A549 (cell line): ENCODE data around the gene C12orf75. TPM values are rescaled to one million over a fixed set of nuclear protein-coding genes. Genes with fewer than 3 reads are reported as not detected.
A peak's percentile ranks its signal among the peaks of the same experiment; 100 is the strongest.

Experiments
- ATAC-seq, 2 experiments: fragments of 200-7000 bp in 1 of 2; fragments of >200 bp in 1 of 2; cut with Nextera tagmentation in 1 of 2; cut with Tn5 transposase in 1 of 2; 3 replicates each; pipeline versions ENCODE4 v1.8.0 to v1.9.1; 2018 to 2020; ENCODE audit warnings: mild to moderate bottlenecking in 1 of 2, moderate library complexity in 1 of 2
- CTCF ChIA-PET: fragments of 300-600 bp; sonication (Branson Sonifier 250); formaldehyde crosslinking; extraction: SDS; loops from one replicate; lab custom pipeline; 2021; ENCODE audit warnings: antibody characterized with exemption, inconsistent platforms; lab: Yijun Ruan, JAX
- POLR2A ChIA-PET: fragments of 350-600 bp; formaldehyde crosslinking; extraction: SDS; loops from one replicate; lab custom pipeline; 2021; ENCODE audit warnings: antibody characterized with exemption, inconsistent platforms; lab: Yijun Ruan, JAX
- DNase-seq, 2 experiments: peaks; one replicate each; pipeline versions ENCODE4 v3.0.0 to v3.0.0-alpha.2; 2011 to 2016; ENCODE audit warnings: low read depth in 1 of 2, low spot score in 1 of 2
- FAIRE-seq: peaks from 2 replicates; lab custom pipeline; 2011; peaks lifted over from hg19 to GRCh38; lab: Jason Lieb, UNC
- H3K27ac ChIP-seq, 2 experiments: fragments of >200 bp; sonication (Bioruptor Twin); formaldehyde crosslinking; 3 replicates each; pipeline ENCODE4 v1.5.1; 2016 to 2017
- H3K4me1 ChIP-seq: fragments of >200 bp; sonication (Bioruptor Twin); formaldehyde crosslinking; 3 replicates; pipeline ENCODE4 v1.6.1; 2016
- H3K4me2 ChIP-seq: fragments of >200 bp; sonication (Bioruptor Twin); formaldehyde crosslinking; 3 replicates; pipeline ENCODE4 v1.6.1; 2016
- H3K4me3 ChIP-seq: fragments of >200 bp; sonication (Bioruptor Twin); formaldehyde crosslinking; 3 replicates; pipeline ENCODE4 v1.5.1; 2016
- H3K9me3 ChIP-seq: fragments of >200 bp; sonication (Bioruptor Twin); formaldehyde crosslinking; 3 replicates; pipeline ENCODE4 v1.6.1; 2016
- ATOH8 ChIP-seq: fragments of 250-450 bp; sonication (Bioruptor Pico); IDR thresholded peaks from 2 replicates; pipeline ENCODE4 v1.5.0; 2020; ENCODE audit warnings: low read depth, mild to moderate bottlenecking, moderate library complexity
- CHD2 ChIP-seq: fragments of 150-350 bp; IDR thresholded peaks from 2 replicates; pipeline ENCODE4 v1.6.1; 2014; ENCODE audit warnings: low read length; ENCODE audit not compliant: partially characterized antibody
- CHD4 ChIP-seq: fragments of 200-600 bp; sonication (generic); IDR thresholded peaks from 2 replicates; pipeline ENCODE4 v1.6.1; 2016; ENCODE audit warnings: antibody characterized with exemption, mild to moderate bottlenecking, borderline replicate concordance
- EHF ChIP-seq: fragments of 250-450 bp; sonication (Bioruptor Pico); IDR thresholded peaks from 2 replicates; pipeline ENCODE4 v1.5.0; 2020; ENCODE audit warnings: mild to moderate bottlenecking
- EP300 ChIP-seq, 2 experiments: fragments of >200 bp; sonication (Bioruptor Twin); formaldehyde crosslinking; IDR thresholded peaks; 2 replicates in 1 of 2; 3 replicates in 1 of 2; pipeline ENCODE4 v1.6.1; 2016 to 2017
- FOSB ChIP-seq: fragments of 250-450 bp; sonication (Bioruptor Pico); IDR thresholded peaks from 2 replicates; pipeline ENCODE4 v1.5.0; 2020; ENCODE audit warnings: mild to moderate bottlenecking, moderate library complexity
- FOSL2 ChIP-seq, 2 experiments: fragments of 450-650 bp in 1 of 2; fragments of >200 bp in 1 of 2; sonication (Bioruptor Twin) in 1 of 2; formaldehyde crosslinking; IDR thresholded peaks; 2 replicates each; pipeline versions ENCODE4 v1.5.0 to v1.6.1; 2016 to 2020; ENCODE audit warnings: mild to moderate bottlenecking in 1 of 2, moderate library complexity in 1 of 2
- HDAC2 ChIP-seq: fragments of 200-600 bp; sonication (generic); IDR thresholded peaks from 2 replicates; pipeline ENCODE4 v1.6.1; 2016
- HOXA7 ChIP-seq: fragments of 250-450 bp; sonication (Bioruptor Pico); IDR thresholded peaks from 2 replicates; pipeline ENCODE4 v1.5.0; 2020; ENCODE audit warnings: mild to moderate bottlenecking, moderate library complexity
- HOXB13 ChIP-seq: fragments of 250-450 bp; sonication (Bioruptor Pico); IDR thresholded peaks from 2 replicates; pipeline ENCODE4 v1.5.0; 2020; ENCODE audit warnings: low read depth, mild to moderate bottlenecking, moderate library complexity
- HOXB5 ChIP-seq: fragments of 250-450 bp; sonication (Bioruptor Pico); IDR thresholded peaks from 2 replicates; pipeline ENCODE4 v1.5.0; 2020; ENCODE audit warnings: mild to moderate bottlenecking, moderate library complexity
- JUNB ChIP-seq: fragments of >200 bp; sonication (Bioruptor Twin); formaldehyde crosslinking; IDR thresholded peaks from 2 replicates; pipeline ENCODE4 v1.6.1; 2016
- MAZ ChIP-seq: fragments of 150-350 bp; IDR thresholded peaks from 2 replicates; pipeline ENCODE4 v1.6.1; 2014; ENCODE audit warnings: antibody characterized with exemption, low read depth, low read length, borderline replicate concordance
- MYC ChIP-seq: IDR thresholded peaks from 2 replicates; pipeline ENCODE4 v1.6.1; 2012; ENCODE audit warnings: mild to moderate bottlenecking, inconsistent platforms, low read length, improper control_type of control experiment, borderline replicate concordance
- PBX3 ChIP-seq: IDR thresholded peaks from 2 replicates; pipeline ENCODE4 v1.6.1; 2012
- PHF8 ChIP-seq: fragments of 200-600 bp; sonication (generic); IDR thresholded peaks from 2 replicates; pipeline ENCODE4 v1.6.1; 2016; ENCODE audit warnings: low read depth, mild to moderate bottlenecking, antibody characterized with exemption, moderate library complexity, borderline replicate concordance
- RARB ChIP-seq: fragments of 250-450 bp; sonication (Bioruptor Pico); IDR thresholded peaks from 2 replicates; pipeline ENCODE4 v1.8.0; 2021; ENCODE audit warnings: mild to moderate bottlenecking, moderate library complexity
- RCOR1 ChIP-seq: fragments of 150-350 bp; IDR thresholded peaks from 2 replicates; pipeline ENCODE4 v1.6.1; 2014; ENCODE audit warnings: antibody characterized with exemption, low read length, low read depth
- ZSCAN20 ChIP-seq: fragments of 250-450 bp; sonication (Bioruptor Pico); IDR thresholded peaks from 2 replicates; pipeline ENCODE4 v1.8.0; 2022; ENCODE audit warnings: mild to moderate bottlenecking, moderate library complexity
- WGBS: methylation state at CpG from one replicate; pipeline ENCODE4 v1.1.6; 2017; ENCODE audit errors: missing lambda C conversion rate; 5-methylcytosine and 5-hydroxymethylcytosine counted together
- polyA plus RNA-seq, 4 experiments: library from polyadenylated mRNA; depleted of rRNA in 3 of 4; stranded (reverse); fragments of >200 nt; fragmentation: RNase III in 1 of 4; extraction: RNeasy Plus Mini Kit Qiagen cat#74134 plus additional on column Dnase treatment in 1 of 4; gene quantifications; 2 replicates in 3 of 4; 3 replicates in 1 of 4; pipeline ENCODE4 v1.2.3, GENCODE V29; 2011 to 2017

C12orf75 gene
- polyA plus RNA-seq, 2 of the 4 experiments (the other 2 are of a cell fraction), result 210 to 298 TPM

- Histone ChIP-seq H3K27ac (no peak overlapping the region), H3K4me3 (no peak overlapping the region), H3K9me3 (no peaks in the 10 kb centered on the region), H3K4me2 (no peak overlapping the region), H3K4me1 (no peaks in the 10 kb centered on the region)
- POLR2A ChIA-PET, result interaction anchor here (0.9 kb wide), 1 partner anchor 9 kb away, joined by 3 read pairs; no protein-coding TSS in a partner anchor
- WGBS, result 85% methylated on average over 6 of the region's 6 CpGs
- FAIRE-seq, result no peak
- no peak for DNase-seq
- TF ChIP-seq ATOH8 (CRISPR knock-in tag) (no peak), HOXA7 (no peak), HDAC2 (no peak), EP300 (IDR thresholded peaks at IDR 0.05) (no peak), MAZ (no peak), HOXB5 (CRISPR knock-in tag) (no peak), CHD4 (no peak), HOXB13 (CRISPR knock-in tag) (no peak), ZSCAN20 (CRISPR knock-in tag) (no peak)
- no peak for ATAC-seq
- CTCF ChIA-PET, result interaction anchor here (0.9 to 1.3 kb wide), 4 partner anchors 48 to 231 kb away, joined by 3 to 5 read pairs (median 3); partner anchors contain the start of gene APPL2
These were observed 37.7 kb downstream of the C12orf75 start for GRCh38 chr12:105368047-105368646.

DNA sequence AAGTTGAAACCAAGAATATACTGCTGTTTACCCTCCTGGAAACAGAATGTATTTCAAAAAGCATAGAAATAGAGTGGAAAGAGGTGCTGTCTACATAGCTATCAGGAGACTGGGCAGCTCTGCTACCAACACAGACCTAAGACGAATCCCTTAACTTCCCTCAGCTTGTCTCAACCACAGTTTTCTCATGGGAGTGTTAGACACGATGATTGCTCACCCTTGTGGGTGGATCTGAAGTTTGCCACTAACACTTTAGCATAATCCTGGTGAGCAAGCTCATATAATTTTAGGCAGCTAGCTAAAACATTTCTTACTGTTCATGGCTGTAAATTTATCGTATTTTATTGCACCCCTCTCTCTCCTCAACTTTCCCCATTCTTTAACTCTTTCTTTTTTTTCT lies 38.5 kb downstream of the C12orf75 start:
- no peaks in the 10 kb centered on the region for H3K9me3 ChIP-seq
- ChIA-PET POLR2A (no interaction called here), CTCF (interaction anchor here (1.0 to 1.3 kb wide), 3 partner anchors 15 to 232 kb away, joined by 3 to 5 read pairs (median 4); no protein-coding TSS in a partner anchor)
- 73% methylated on average over 3 of the region's 3 CpGs for WGBS
- no peak overlapping the region for H3K27ac ChIP-seq
- no peak for TF ChIP-seq HDAC2
- no peak for TF ChIP-seq JUNB
- TF ChIP-seq HOXA7, result no peak
- no peak for TF ChIP-seq FOSL2 (IDR thresholded peaks at IDR 0.05)
- no peak for TF ChIP-seq FOSL2 (CRISPR knock-in tag; IDR thresholded peaks at IDR 0.05)
- TF ChIP-seq CHD4, result no peak
- TF ChIP-seq PBX3, result no peak
- no peak for TF ChIP-seq ZSCAN20 (CRISPR knock-in tag)
- no peak for TF ChIP-seq RCOR1
- no peak for TF ChIP-seq FOSB (CRISPR knock-in tag)
- no peak for TF ChIP-seq EHF
- no peak for TF ChIP-seq HOXB13 (CRISPR knock-in tag)
- TF ChIP-seq, all 56 proteins: peak for 0
- DNase-seq (no peak), FAIRE-seq (no peak), ATAC-seq (peak in 1 of 2 experiments; percentile 55; a peak in 3 of 6 replicates)
- Histone ChIP-seq H3K4me2 (no peak overlapping the region), H3K4me1 (no peaks in the 10 kb centered on the region), H3K4me3 (no peak overlapping the region)

DNA sequence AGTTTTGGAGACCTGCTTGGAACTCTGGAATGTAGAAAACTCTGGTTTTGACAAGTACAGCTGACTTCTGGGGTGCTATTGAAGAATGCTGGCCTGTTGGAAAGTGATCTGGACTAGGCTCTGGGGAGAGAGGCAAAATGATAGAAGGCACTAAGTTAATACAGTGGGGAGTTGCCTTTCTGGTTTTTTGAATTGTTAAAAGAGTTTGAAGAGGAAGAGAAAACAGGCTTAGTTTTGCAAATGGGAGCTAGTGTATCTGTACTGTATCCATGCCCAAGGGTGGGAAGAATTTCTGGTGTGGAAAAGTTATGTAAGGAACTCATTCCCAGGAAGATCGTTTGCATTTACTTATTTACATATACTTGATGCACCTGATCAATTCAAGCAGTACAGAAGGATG lies 43.8 kb downstream of the C12orf75 start:
- FAIRE-seq (no peak), DNase-seq (no peak), ATAC-seq (no peak)
- POLR2A ChIA-PET, result no interaction called here
- TF ChIP-seq JUNB (no peak), PBX3 (no peak), PHF8 (no peak), CHD2 (no peak), CHD4 (no peak), MYC (no peak), HOXB13 (CRISPR knock-in tag) (no peak), RARB (CRISPR knock-in tag) (no peak), HDAC2 (no peak), HOXB5 (CRISPR knock-in tag) (no peak), ZSCAN20 (CRISPR knock-in tag) (no peak), RCOR1 (no peak)
- Histone ChIP-seq H3K9me3 (no peaks in the 10 kb centered on the region), H3K4me1 (0 out of 3 replicates have a peak, but pooled peaks cover 5% of the 10 kb centered on the region), H3K4me2 (no peak overlapping the region), H3K4me3 (no peak overlapping the region), H3K27ac (no peak overlapping the region)
- CTCF ChIA-PET, result interaction anchor here (1.3 to 1.7 kb wide), 3 partner anchors 8 to 23 kb away, joined by 3 to 6 read pairs (median 4); no protein-coding TSS in a partner anchor
- WGBS, result 97% methylated on average over 1 of the region's 1 CpG
